Stomach smooth muscle (tissue), 2 donors: ENCODE results near the gene CDK5.

Experiments
- H3K27ac ChIP-seq: one replicate; pipeline ENCODE4 v1.7.0; 2013; ENCODE audit warnings: mild to moderate bottlenecking, low read length, inconsistent platforms
- H3K27me3 ChIP-seq, 2 donors: one replicate each; pipeline ENCODE4 v1.7.0; 2013; ENCODE audit warnings: low read length in 2 of 2; ENCODE audit not compliant: insufficient read depth in 2 of 2, control insufficient read depth in 1 of 2
- H3K36me3 ChIP-seq, 2 donors: one replicate each; pipeline ENCODE4 v1.7.0; 2013; ENCODE audit warnings: low read length in 2 of 2; ENCODE audit not compliant: control insufficient read depth in 2 of 2, insufficient read depth in 2 of 2
- H3K4me1 ChIP-seq: one replicate; pipeline ENCODE4 v1.7.0; 2013; ENCODE audit warnings: low read length; ENCODE audit not compliant: control insufficient read depth, insufficient read depth
- H3K4me3 ChIP-seq, 2 donors: one replicate each; pipeline ENCODE4 v1.7.0; 2013; ENCODE audit warnings: low read length in 2 of 2
- H3K9ac ChIP-seq, 2 donors: one replicate each; pipeline ENCODE4 v1.7.0; 2013; ENCODE audit warnings: low read length in 2 of 2, mild to moderate bottlenecking in 1 of 2
- H3K9me3 ChIP-seq, 2 donors: one replicate each; pipeline ENCODE4 v1.7.0; 2013; ENCODE audit warnings: low read length in 2 of 2; ENCODE audit not compliant: control insufficient read depth in 2 of 2
- donor health status: healthy.
- donor health status: Pancreatic carcinoma.

The CDK5 gene

DNA sequence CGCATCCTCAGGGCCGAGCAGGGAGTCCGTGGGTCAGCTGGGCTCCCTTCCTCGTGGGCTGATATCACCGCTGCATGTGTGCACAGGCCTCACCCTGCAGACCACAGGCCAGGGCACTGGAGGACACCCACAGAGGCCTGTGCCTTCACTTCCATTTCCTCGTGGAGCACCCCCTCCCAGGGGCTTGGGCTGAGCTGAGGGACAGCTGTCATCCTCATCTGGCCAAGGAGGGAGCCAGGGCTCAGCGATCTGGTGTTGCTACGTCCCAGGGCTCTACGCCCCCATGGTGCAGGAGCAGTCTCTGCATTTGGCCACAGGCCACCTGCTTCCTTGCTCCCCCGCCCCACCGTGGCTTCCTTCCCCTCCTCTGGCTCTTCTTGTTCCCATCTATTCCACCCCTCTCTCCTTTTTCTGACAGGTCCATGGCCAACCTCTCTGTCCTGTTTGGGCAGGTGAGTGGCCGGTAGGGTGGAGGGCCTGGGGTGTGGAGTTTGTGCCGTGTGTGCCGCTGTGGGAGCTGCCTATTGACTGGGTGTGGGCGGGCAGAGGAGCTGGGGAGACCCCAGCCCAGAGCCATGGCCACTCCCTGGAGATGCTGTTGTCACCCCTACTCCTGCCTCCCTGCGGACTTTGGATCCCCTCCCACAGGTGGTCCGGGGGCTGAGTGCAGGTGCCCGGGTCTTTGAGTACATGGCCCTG lies 17.7 kb downstream of the CDK5 start:
- Histone ChIP-seq H3K4me1 (peaks cover 10% of the 10 kb centered on the region), H3K9me3 (no peaks in the 10 kb centered on the region), H3K4me3 (no peak overlapping the region), H3K9ac (no peak overlapping the region), H3K36me3 (peaks cover 27 to 37% of the 10 kb centered on the region in 2 donors), H3K27me3 (no peaks in the 10 kb centered on the region), H3K27ac (no peak overlapping the region)

DNA sequence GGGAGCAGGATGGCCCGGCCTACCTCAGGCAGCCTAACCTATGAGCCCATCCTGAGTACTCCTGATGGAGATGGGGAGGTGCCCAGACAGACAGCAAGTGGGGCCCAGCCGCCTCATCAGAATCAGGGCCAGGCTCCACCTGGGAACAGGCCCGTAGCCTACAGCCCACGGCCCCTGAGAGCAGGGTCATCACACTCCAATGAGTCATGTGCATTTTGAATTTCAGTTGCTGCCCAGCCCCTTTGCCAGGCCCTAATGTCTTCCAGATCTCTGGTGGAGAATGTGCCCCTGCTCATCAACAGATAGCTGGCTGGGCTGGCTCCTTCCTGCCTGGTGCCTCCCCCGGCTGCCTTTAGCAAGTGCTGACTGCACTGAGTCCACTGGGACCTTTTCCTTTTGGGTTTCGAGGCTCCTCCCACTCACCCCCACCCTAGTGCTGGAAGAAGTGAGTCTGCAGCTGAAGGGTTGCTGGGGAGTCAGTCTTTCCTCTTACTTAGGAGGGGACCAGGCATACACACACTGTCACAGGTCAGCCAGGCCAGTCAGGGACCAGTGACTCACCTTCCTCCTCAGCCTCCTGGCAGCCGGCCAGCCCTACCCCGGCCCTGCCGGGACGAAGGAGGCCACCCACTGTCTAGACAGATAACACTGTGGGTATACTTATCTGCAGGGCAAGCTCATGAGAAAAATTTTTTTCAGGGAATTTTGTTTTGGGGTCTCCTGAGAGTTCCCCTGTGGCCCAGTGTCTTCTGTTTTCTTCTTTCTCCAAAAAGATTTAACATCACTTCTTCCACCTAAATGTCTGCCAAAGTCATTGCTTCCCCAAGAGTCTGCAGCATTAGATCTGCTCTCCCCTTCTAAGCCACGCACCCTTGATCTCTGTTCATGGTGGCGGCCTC lies 18.5 kb downstream of the CDK5 start:
- no peak overlapping the region for H3K9ac ChIP-seq
- H3K4me3 ChIP-seq: no peak overlapping the region
- H3K27me3 ChIP-seq: no peaks in the 10 kb centered on the region
- peaks cover 29 to 35% of the 10 kb centered on the region in 2 donors for H3K36me3 ChIP-seq
- peaks cover 10% of the 10 kb centered on the region for H3K4me1 ChIP-seq
- H3K9me3 ChIP-seq: no peaks in the 10 kb centered on the region
- no peak overlapping the region for H3K27ac ChIP-seq

DNA sequence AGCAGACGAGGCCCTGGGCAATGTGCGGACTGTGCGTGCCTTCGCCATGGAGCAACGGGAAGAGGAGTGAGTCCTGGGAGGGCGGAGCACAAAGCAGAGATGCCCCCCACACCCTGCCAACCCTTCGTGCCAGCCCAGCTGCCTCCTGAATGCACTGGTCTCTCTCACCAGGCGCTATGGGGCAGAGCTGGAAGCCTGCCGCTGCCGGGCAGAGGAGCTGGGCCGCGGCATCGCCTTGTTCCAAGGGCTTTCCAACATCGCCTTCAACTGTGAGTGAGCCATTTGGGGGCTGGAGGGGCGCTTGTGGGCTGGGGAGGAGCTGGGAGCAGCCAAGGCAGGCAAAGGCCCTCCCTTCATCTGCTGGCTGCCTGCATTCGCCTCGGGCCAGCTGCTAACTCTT lies 21.8 kb downstream of the CDK5 start:
- no peak overlapping the region for H3K27ac ChIP-seq
- no peak overlapping the region for H3K9ac ChIP-seq
- H3K36me3 ChIP-seq: peaks cover 18 to 25% of the 10 kb centered on the region in 2 donors
- H3K9me3 ChIP-seq: no peaks in the 10 kb centered on the region
- no peaks in the 10 kb centered on the region for H3K27me3 ChIP-seq
- H3K4me3 ChIP-seq: no peak overlapping the region
- peaks cover 10% of the 10 kb centered on the region for H3K4me1 ChIP-seq

DNA sequence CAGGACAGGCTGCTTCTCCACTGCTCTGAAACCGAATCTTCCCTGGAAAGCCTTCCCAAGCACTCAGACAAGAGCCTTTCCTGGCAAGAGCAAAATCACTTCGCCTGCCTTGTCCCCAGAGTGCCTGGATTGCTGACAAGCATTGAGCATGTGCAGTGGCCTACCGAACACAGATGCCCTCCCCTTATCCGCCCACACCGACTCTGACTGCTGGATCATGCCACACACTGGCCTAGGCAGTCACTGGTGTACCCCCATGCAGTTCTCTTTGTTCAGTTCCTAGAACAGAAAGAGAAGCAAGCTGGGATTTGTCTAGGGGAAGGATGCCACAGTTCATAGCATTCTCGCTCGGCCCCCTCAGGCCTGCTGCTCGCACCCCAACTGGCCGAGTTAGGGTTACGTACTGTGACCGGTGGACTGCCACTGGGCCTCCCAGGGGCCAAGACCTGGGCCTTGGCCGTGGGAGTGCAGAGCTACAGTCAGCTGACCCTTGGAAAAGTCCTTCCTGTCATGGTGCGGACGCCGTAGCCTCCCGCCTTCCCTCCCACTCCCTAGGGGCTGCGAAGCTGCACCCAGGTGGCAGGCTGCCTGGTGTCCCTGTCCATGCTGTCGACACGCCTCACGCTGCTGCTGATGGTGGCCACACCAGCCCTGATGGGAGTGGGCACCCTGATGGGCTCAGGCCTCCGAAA lies 22.5 kb downstream of the CDK5 start:
- Histone ChIP-seq H3K27me3 (no peaks in the 10 kb centered on the region), H3K9ac (no peak overlapping the region), H3K4me3 (no peak overlapping the region), H3K36me3 (peaks cover 18 to 25% of the 10 kb centered on the region in 2 donors), H3K4me1 (peaks cover 10% of the 10 kb centered on the region), H3K27ac (no peak overlapping the region), H3K9me3 (no peaks in the 10 kb centered on the region)

DNA sequence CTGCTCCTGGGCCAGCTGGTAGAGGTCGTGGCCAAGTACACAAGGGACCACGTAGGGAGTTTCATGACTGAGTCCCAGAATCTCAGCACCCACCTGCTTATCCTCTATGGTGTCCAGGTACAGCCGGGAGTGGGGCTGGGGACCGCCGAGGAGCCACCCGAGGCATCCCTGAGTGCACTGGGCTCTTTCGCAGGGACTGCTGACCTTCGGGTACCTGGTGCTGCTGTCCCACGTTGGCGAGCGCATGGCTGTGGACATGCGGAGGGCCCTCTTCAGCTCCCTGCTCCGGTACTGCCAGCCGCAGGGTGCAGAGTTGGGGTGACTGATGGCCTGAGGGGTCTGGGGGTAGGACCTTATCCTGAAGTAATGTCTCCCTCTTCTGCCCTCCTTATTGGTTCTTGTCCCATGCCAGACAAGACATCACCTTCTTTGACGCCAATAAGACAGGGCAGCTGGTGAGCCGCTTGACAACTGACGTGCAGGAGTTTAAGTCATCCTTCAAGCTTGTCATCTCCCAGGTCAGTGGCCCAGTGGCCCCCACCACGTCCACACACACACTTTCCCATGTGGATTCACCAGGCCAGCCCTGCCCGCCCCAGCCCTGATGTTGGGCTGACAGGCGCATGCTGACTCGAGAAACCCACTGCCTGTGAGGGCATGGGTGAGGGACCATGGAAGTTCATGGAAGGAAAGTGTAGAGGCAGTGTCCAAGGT lies 23.2 kb downstream of the CDK5 start:
- H3K27ac ChIP-seq: no peak overlapping the region
- H3K9ac ChIP-seq: no peak overlapping the region
- H3K9me3 ChIP-seq: no peaks in the 10 kb centered on the region
- no peak overlapping the region for H3K4me3 ChIP-seq
- H3K36me3 ChIP-seq: peaks cover 18 to 24% of the 10 kb centered on the region in 2 donors
- no peaks in the 10 kb centered on the region for H3K27me3 ChIP-seq
- H3K4me1 ChIP-seq: peaks cover 10% of the 10 kb centered on the region

DNA sequence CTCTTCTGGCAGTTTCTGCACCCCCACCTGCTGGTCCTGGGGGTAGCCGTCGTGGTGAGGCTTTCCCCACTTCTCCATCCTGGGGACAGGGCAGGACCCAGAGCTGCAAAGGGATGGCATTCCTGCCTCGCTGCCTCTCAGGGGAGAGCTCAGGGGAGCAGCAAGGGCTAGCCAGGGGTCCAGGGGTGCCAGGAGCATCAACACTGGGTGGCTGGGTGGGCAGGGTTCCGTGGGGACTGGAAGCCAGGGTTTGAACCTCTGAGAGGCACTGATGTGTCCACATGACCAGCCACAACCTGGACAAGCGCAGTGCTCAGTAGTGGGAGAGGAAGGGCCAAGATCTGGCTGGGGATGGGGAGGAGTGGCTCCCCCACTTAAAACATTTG lies 23.8 kb downstream of the CDK5 start:
- Histone ChIP-seq H3K9ac (no peak overlapping the region), H3K4me3 (no peak overlapping the region), H3K27ac (no peak overlapping the region), H3K4me1 (peaks cover 9% of the 10 kb centered on the region), H3K9me3 (no peaks in the 10 kb centered on the region), H3K36me3 (peaks cover 18 to 24% of the 10 kb centered on the region in 2 donors), H3K27me3 (no peaks in the 10 kb centered on the region)

DNA sequence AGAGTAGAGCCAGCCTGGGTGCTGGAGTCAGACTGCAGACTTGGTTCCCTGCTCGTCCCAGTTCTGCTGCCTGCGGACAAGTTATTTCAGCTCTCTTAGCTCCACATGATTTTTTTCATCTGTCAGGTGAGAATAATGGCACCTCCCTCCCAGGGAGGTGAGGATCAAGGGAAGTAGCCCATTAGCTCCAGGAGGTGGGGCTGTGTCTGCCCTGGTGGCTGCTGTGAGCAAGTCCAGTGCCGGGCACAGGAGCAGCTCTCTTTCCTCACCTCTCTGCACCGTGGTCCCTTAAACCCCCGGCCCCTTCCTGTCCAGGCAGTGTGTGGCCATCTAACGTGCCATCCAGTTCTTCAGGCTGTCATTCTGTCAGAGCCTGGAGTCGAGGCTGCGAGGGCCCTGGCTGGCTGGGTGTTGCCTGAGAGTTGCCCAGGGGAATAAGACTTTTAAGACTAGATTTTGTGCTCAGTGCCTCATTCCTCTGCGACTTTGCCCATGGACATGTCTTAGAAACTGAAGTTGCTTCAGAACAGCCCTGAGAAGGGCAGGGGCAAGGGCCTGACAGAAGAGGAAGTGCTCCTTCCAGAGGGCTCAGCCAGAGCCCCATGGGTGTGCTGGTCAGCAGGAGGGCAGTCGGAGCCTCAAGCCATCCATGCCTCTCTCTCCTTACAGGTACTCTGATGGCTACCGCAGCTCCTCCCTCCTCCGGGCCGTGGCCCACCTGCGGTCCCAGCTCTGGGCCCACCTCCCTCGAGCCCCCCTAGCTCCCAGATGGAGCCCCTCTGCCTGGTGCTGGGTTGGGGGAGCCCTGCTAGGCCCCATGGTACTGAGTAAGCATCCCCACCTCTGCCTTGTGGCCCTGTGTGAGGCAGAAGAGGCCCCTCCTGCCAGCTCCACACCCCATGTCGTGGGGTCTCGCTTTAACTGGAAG lies 24.5 kb downstream of the CDK5 start:
- H3K4me1 ChIP-seq: peaks cover 9% of the 10 kb centered on the region
- no peak overlapping the region for H3K4me3 ChIP-seq
- H3K27me3 ChIP-seq: no peaks in the 10 kb centered on the region
- no peaks in the 10 kb centered on the region for H3K9me3 ChIP-seq
- no peak overlapping the region for H3K27ac ChIP-seq
- H3K36me3 ChIP-seq: peaks cover 18 to 24% of the 10 kb centered on the region in 2 donors
- no peak overlapping the region for H3K9ac ChIP-seq

DNA sequence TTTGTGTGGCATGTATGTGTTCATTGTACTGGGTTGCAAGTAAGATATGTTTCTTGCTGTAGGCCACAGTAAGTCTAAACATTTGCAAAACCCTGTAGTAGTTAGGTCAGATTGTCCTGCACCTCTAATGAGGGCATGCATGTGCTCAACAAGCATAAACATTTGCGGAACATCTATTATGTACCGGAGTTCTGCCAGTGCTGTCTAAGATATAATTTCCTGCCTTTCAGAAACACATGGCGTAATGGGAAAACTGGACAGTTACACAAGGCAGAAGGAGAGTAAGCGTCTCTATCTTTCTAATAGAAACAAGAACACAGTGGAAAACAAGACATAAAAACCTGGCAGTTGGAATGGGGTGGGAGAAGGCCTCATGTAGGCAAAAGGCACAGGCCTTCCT lies 26.7 kb downstream of the CDK5 start:
- Histone ChIP-seq H3K4me1 (peaks cover 14% of the 10 kb centered on the region), H3K36me3 (peaks cover 11 to 15% of the 10 kb centered on the region in 2 donors), H3K9ac (no peak overlapping the region), H3K27ac (peak overlapping the region; percentile 33), H3K27me3 (no peaks in the 10 kb centered on the region), H3K9me3 (no peaks in the 10 kb centered on the region), H3K4me3 (no peak overlapping the region)

DNA sequence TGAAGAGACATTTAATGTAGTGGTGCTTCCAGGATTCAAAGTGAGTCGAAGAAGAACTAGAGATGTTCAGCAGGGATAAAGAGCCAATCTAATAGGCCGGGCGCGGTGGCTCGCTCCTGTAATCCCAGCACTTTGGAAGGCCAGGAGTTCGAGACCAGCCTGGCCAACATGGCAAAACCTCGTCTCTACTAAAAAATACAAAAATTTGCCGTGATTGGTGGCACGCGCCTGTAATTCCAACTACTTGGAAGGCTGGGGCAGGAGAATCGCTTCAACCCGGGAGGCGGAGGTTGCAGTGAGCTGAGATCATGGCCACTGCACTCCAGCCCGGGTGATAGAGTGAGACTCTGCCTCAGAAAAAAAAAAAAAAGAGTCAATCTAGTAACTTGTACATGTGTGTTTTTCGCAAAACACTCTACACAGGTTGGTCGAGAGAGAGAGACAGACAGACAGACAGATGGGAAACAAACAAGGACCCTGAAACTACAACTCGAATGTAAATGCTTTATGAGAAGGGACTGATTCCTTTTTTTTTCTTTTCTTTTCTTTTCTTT lies 28.7 kb downstream of the CDK5 start:
- Histone ChIP-seq H3K9me3 (no peaks in the 10 kb centered on the region), H3K4me3 (peak overlapping the region; percentile 78 to 96), H3K36me3 (peaks cover 0 to 2% of the 10 kb centered on the region in 2 donors), H3K9ac (peak overlapping the region; percentile 75 to 77), H3K4me1 (peaks cover 14% of the 10 kb centered on the region), H3K27me3 (no peaks in the 10 kb centered on the region), H3K27ac (peak overlapping the region; percentile 76)
